Mucosa of gallbladder (tissue), 1 donor: ENCODE data around the gene MRPS9. TPM values are rescaled to one million over a fixed set of nuclear protein-coding genes. Genes with fewer than 3 reads are reported as not detected.

Experiments used
- DNase-seq: peaks from one replicate; pipeline ENCODE4 v3.0.0-alpha.2; 2020; ENCODE audit warnings: low spot score
- total RNA-seq: library from RNA; stranded (reverse); gene quantifications from one replicate; pipeline ENCODE4 v1.2.1, GENCODE V29; 2021
- donor health status: DM: no; HTN: no; CAD: no.

Gene MRPS9
- total RNA-seq, 1 donor from 2014 or later: 19.0 TPM

DNA sequence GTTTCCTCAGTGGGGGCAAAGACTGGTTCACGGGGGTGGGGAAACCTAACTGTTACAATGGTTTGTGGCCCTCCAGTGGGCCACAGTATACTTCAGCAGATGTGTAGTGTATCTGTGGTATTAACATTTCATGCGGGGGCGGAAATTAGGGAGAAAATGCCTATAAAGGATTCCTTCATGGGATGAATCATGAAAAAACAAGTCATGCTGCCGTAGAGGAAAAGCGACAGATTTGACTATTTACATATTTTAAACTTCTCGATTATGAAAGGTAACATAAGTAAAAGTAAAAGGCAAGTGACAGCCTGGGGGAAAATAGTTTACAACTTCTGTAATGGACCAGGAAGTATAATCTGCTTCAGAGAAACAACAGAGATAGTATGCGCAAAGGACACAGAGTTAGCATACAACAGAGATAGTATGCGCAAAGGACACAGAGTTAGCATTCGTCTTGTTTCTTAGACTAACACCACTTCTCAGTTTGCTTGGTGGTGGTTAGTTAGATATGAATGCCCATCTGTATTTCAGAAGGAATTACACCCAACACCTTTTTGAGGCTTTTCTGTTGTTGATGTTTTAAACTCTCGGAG, 41.1 kb downstream of the MRPS9 start:
- DNase-seq: no peak

DNA sequence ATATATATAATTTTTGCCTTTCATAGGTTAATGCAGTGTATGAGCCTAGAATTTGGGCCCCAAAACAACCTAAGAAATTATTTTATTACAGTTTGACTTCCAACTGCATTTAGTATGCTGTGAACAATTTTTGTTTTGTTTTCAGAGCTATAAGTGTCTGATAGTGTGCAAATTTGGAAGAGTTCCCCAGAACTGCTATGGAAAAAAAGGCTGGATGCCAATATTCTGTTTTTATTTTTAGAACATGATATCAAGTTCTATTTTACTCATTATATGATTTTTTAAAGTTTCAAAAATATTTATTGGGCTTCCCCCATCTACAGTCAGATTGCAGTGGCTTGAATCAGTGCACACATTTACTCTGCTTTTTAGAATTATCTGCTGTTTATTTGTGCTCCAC, 42.6 kb downstream of the MRPS9 start:
- DNase-seq: no peak

DNA sequence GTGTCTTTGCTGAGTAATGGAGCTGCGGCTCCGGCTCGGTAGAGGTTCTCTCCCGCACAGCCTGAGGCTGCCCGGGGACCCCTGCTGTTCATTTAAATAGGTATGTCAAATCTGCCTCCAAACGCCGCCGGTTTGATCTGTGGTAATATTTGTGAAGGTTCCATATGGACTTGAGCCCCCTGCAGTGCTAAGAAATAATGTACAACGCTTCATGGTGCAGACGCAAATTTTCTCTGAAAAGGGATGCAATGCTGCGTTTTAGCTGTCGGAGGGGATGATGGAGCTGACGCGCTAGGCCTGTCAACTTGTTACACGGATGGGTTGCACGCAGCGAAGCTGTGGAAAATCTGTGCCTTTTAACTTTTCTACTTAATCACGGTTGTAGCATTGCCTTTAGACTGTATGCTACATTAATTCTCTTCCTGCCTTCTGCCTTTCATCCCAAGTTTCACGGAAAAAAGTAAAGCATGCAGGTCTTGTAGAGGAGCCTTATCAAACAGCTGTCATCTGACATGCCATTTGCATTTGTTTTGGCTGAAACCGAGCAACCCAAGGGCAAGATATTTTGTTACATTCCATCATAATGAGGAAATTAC, 43.2 kb downstream of the MRPS9 start:
- DNase-seq: no peak

DNA sequence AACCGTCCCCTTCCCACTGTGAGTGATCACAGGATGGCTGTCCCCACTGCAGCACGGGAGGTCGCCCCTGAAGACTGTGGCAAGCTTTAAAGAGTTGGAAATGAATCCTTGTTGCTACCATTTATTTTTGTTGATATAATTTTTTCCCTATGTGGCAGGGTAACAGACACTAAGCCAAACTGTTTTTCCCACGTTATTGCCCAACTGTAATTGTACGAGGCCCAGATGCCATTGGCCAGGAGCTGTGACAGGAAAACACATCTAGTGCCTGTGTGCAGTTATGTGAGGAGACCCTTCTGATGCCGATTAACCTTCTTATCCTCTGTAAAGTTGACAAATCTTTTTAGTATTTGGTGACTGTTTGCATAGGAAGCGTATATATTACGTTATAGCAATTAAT, 44.2 kb downstream of the MRPS9 start:
- no peak for DNase-seq

DNA sequence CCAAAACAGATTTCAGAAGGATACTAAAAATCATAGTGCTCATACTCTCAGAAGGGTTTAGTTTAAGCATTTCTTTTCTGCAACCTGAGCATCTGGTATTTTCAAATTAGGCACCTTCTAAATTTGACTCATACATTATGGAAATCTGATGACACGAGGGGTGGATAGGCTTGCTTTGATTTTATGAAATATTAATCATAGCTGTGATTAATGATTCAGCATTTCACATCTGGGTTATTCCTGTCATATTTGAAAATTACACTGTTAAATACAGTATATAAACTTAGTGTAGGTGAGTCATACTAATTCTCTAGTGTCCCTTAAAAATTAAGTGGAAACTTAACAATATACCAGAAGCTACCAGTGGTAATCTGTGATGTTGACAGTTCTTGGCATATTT, 47.7 kb downstream of the MRPS9 start:
- no peak for DNase-seq

DNA sequence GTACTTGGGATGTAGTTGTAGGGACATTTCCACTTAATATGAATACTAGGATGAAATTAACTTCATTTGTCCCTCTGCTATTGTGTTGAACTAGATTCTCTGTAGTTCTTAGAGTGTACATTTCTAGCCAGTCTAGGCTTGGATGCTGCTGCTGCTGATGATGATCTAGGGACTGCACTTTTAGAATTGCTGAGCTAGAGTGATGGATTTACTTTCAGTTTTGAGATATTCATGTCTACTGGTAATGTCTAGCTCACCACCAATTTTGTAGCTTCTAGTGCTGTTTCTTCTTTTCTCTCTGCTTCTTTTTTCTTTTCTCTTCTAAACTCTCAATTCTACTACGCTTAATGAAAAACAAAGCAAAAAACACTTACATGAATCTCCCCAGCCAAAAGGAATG, 49.4 kb downstream of the MRPS9 start:
- no peak for DNase-seq

DNA sequence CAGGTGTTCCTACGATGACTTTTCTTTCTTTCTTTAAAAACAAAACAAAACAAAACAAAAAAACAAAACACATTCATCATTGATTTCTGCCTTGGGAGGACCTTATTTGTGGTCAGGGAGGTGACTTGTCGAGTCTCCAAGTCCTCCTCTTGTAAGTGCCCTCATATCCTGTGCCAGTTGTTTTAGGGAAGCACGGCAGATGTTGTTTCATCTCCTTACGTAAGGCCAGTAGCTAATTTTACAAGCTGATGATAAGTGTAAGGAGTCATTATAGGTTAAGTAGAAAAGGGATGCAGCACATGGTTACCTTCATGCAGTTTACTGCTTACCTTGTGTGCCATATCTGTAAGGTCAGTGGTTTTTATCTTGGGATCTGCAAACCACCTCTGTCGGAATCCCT, 52.2 kb downstream of the MRPS9 start:
- no peak for DNase-seq

DNA sequence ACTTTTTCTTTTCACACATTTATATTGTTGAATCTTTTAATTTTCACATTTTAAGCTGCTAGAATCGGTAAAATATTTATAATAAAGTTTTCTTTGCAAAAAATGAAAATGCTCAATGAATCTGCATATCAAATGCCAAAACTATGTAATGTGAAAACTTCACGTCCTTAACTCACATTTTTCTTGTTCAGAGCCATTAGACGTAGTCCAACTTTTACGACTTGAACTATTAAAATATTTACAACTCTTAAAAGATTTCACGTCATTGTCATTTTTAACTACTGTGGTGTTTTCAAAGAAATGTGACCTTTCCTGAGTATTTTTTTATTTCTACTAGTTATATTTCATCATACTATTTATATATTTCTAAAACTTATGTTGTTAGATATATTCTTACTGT, 54.9 kb downstream of the MRPS9 start:
- no peak for DNase-seq

DNA sequence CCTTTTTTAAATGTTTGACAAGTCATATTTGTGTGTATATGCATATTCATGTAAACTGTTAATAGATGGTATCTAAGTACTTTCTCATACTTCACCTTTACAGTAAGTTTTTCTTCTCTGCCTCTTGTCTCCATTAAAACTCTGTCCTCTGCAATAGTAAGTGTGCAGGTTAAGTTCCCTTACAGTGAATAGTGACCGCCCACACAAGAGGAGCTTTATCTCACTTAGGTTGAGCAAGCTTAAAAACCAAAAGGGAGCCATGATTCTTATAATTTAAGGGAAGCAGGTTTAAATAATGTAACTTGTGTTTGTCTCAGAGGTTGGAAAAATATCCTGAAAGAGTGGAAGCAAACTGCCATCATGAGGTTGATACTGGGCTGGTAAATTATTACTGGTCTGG, 61.3 kb downstream of the MRPS9 start:
- no peak for DNase-seq

DNA sequence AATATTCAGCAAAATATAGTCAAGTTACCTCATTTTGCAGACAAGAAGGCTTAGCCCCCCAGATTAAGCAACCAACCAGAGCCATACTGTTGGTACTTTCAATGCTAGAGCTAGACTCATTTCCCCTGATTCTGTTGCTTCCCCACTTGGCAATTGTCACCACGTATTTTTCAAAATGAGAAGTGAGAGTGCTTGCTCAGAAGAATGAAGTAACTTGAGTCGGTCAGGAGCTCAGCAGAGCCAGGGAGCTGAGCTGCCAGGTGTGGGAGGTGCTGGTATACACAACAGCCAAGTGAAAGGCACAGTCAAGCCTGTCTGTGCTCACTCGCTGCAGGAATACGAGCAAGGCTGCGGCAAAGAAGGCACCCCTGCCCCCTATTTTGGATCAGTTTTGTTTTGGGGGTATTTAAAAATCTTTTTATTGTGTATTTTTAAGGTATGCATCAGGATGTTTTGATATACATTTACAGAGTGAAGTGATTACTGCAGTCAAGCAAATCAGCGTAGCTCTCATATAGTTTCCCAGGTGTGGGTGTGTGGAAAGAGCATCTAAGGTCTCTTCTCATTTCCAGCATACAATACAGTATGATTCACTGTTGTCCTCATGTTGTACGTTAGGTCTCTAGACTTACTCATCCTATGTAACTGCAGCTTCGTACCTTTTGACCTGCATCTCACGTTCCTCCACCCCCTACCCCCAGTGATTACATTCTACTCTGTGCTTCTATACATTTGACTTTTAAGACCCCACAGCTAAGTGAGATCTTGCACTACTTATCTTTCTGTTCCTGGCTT, 62.4 kb downstream of the MRPS9 start:
- DNase-seq: no peak

DNA sequence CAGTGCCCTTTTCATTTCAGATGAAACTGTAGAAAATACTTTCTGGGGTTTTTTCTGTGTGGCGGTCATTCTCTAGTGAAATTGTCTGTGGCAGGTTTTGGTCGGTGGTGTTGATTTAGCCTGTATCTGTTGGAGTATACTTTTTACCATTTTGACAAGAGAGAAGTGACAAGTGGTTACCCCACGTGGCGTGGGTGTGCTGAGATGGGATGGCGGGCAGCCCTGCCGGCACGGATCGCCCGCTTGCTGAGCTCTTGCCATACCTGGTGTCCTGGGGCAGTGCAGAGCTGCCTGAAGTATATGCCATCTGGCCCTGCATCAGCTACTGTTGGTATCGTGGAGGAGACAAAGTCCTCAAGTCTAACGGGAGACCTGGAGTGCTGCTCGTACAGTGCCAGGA, 64.1 kb downstream of the MRPS9 start:
- no peak for DNase-seq

DNA sequence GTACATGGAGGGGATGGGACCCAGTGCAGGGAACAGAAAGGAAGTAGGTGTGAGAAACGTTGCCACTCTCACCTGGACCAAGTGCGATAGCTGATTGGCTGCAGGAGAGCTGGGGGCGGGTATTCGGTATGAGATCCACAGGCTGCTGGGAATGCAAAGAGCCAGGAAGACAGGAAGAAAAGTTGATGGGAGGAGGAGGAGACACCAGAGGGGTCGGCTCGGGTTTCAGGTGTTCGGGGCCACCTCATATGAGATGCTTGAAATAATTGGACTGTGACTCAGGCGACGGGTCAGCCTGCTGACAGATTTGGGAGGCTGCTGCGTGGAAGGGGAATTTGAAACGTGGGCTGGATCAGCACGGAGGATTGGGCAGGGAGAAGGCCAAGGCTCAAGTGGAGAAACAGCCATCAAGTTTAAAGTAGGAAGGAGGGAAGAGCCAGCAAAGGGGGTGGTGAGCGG, 65.1 kb downstream of the MRPS9 start:
- no peak for DNase-seq

DNA sequence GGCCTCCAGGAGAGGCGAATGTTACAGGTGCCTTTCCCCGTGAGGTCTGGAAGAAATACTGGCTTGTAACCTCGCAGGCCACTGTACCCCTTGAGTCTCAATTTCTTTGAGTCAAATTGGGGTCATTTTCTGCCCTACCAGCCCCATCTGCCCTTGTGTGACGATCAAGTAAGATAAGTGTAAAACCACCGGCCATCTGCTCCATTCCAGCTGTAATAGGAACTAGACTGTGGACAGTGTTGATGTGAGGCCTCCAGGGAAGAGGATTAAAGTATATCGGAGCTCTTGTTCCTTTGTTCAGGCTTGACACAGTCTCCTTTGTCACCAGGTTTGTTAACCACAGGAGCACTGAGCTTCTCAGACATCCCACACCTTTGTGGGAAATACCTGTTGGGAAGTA, 65.6 kb downstream of the MRPS9 start:
- no peak for DNase-seq

DNA sequence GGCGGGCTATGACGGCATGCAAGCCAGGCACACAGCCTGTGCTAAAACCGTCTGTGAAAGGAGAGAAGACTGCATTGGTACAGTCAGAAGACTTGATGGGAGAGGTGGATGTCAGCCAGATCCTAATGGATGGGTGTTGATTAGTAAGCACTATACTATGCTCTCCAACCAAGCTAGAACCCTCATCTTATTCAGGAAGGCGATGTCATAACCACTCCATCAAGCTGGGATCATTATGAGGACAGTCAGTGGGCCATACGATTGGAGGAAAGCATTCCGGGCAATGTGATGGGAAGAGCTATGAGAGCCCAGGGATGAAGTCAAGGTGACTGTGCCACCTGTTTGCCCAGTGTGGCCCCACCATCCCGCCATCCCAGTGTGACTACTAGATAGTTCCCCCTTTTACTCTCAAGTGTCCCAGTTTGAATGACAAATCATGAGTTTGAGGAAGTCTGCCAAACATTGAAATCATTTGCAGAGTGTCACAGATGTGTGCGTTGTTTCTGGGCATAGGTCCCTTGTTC, 66.4 kb downstream of the MRPS9 start:
- DNase-seq: no peak

DNA sequence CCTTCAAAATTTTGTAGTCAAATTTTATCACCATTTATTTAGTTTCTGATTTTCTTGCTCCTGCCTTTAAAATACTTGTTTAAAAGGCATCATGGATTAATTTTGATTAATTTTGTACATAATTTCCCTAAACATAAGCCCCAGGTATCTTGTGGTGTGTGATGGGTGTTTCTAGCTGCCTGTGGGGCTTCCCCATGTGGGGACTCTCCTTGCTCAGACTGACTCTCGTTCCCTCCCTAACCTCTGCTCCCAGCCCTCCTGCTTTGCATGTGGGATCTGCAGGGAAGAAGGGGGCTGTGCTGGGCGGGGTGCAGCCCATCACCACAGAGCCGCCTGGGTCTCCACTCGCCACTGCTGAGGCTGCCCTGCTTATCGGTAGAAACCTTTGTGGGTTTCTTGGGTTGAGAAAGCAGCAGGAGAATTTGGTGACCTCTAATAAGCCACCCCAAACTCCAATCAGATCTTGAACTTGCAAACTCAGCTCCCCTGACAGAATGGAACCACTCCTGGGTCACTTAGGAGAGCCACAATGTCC, 72.5 kb downstream of the MRPS9 start:
- no peak for DNase-seq

DNA sequence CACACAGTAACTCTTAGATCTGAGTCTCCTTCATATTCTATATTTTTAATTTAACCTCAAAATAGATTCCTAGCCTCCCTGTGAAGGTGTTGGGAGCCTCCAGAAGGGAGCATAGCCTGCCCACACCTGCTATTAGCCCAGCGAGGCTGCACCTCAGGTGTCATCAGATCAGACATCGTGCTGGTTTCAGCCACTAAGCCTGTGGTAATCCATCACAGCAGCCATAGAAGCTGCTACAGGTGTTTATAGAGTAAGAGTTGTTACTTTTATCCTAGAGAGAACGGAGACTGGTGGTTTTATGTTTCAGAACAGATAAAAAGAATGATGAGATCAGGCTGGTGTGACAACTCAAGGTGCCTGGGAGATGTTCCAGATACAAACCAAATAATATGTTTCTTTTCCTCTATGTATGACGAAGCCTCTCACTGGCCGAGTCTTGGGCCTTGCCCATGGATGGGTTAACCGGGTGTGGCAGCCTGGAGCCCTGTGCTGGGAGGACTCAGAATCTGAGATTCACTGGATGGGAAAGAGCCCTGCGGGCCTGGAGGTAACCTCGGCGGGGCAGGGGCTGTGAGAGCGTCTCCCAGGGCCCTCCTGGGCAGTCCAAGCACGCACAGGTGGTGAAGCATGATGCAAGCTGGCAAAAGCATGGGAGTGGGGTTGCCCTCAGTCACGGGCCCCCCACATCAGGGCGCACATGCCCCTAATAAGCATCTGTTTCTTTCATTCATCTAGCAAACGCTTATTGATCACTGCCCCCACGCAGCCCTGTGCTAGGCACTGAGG, 73.7 kb downstream of the MRPS9 start:
- no peak for DNase-seq

DNA sequence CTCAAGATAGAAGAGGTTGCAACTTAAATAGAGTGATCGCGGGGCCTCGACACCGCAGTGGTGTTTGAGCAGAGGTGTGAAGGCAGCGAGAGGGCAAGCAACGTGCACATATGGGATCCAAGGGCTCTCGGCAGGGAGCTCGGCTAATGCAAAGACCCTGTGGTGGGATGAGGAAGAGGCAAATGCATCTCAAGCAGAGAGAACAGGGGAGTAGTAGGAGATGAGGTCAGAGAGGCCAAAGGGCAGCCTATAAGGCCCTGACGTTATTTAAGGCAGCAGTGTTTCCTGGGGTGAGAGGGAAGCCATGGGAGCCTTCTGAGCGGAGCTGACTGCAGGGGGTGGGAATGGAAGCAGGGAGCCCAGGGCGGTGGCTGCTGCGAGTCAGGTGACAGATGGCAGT, 74.5 kb downstream of the MRPS9 start:
- no peak for DNase-seq

DNA sequence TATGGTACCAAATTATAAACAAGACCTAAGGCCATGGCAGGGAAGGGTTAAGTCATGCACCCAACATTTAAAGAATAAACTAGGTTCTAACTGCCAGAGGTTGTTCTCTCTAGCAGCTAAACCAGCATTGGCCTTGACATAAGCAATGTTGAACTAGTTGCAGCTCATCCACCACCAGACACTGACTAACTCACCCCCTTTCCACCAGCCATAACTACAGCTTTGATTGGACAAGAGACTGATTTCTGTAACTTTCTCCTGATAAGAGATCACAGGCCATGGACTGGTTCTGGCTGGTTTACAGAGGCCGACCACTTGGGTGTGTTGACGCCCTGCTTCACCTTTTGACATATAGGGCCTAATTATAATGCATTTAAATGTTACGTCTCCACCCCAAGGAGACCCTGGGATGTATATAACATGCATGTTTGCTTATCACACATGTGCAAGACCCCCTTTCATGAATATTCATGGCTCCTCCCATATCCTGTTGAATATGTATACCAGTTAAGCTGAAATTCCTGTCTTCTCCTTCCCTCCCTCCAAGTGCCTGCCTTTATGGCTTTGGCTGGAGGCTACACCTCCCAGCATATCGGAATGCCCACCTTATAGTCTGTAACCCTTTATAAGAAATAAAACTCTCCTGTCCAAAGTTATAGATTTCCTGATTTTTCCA, 75.9 kb downstream of the MRPS9 start:
- DNase-seq: no peak

DNA sequence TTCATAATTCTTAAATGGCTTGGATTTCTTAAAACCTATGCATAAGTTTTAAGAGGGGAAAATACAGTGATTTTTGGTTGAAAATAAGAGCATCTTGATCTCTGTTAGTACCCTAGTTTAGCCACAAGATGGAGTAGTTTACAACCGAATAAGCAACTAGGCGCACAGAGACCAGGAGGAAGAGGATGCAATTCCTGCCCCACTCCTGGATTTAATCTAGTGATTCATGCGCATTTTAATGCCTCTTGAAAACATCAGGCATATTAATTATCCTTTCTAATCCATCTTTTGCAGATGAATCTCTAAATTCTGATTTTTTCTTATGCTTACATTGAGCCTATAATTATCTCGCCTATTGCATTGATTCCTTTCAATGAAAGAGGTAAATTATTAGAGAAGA, 76.7 kb downstream of the MRPS9 start:
- DNase-seq: no peak

DNA sequence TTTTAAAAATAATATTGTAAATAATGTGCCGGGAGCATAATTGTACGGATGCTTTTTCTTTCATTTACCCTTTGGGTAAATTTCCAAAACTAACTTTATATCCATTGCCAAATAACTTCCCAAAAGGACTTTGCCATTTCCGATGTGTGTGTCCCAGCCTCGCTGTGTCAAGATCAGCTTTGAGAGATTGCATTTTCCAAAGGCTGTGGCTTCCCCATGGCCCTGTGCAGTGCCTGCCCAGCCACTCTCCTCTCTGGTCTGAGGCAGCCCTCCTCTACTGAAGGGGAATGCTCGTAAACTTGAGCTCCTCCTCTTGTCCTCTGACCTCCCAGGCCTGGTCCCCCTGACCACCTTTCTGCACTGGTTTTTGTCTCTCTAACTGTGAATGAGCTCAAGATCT, 78.5 kb downstream of the MRPS9 start:
- no peak for DNase-seq

DNA sequence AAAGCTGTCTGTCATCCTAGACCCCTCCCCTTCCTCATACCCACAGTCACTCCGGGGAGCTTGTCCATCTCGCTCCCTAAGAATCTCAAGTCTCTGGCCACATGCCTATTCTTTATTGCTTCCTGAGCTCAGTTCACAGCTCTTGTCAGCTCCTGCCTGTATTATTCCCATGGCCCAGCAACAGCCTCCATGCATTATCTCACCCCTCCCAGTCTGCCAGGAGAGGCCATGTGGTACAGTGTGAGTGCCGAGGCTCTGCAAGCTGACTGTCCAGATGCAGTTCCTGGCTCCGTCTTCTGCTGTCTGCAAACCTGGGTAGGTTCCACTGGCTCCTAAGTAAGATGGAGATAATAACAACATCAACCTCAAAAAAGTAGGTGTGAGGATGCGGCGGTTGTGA, 79.7 kb downstream of the MRPS9 start:
- no peak for DNase-seq
